HepG2 (cell line): ENCODE data around the gene SPATA33. TPM values are rescaled to one million over a fixed set of nuclear protein-coding genes. Genes with fewer than 3 reads are reported as not detected.

Experiments used
- ATF7-NPFF ChIP-seq: sonication (generic); formaldehyde crosslinking; IDR thresholded peaks from 2 replicates; pipeline ENCODE4 v1.8.1; 2023; ENCODE audit warnings: mild to moderate bottlenecking, low read depth, missing genetic modification reagents, moderate library complexity
- CENPT ChIP-seq: sonication (generic); formaldehyde crosslinking; IDR thresholded peaks from 2 replicates; pipeline ENCODE4 v1.8.0; 2022; ENCODE audit warnings: low read depth, mild to moderate bottlenecking, moderate library complexity, missing genetic modification reagents
- EED ChIP-seq: sonication (generic); formaldehyde crosslinking; IDR thresholded peaks from 2 replicates; pipeline ENCODE4 v1.5.0; 2020; ENCODE audit warnings: mild to moderate bottlenecking, missing genetic modification reagents
- ESRRA ChIP-seq: sonication (generic); formaldehyde crosslinking; IDR thresholded peaks from 2 replicates; pipeline ENCODE4 v1.5.1; 2020; ENCODE audit warnings: mild to moderate bottlenecking, low read depth, missing genetic modification reagents
- RELA ChIP-seq: sonication (generic); formaldehyde crosslinking; IDR thresholded peaks from 2 replicates; pipeline ENCODE4 v1.4.0; 2020; ENCODE audit warnings: missing genetic modification reagents
- SETDB1 ChIP-seq: sonication (generic); formaldehyde crosslinking; IDR thresholded peaks from 2 replicates; pipeline ENCODE4 v1.5.1; 2020; ENCODE audit warnings: missing genetic modification reagents, mild to moderate bottlenecking, borderline replicate concordance
- SIN3B ChIP-seq: fragments of 150-350 bp; IDR thresholded peaks from 2 replicates; pipeline ENCODE4 v1.6.1; 2014; ENCODE audit warnings: low read length
- SRSF4 ChIP-seq: fragments of 200-400 bp; formaldehyde crosslinking; IDR thresholded peaks from one replicate; pipeline ENCODE4 v1.6.1; 2018; ENCODE audit warnings: mild to moderate bottlenecking, low read depth, low read length, moderate library complexity; ENCODE audit not compliant: poor library complexity, severe bottlenecking
- TSC22D2 ChIP-seq: sonication (generic); formaldehyde crosslinking; IDR thresholded peaks from 2 replicates; pipeline ENCODE4 v1.5.1; 2020; ENCODE audit warnings: missing genetic modification reagents, mild to moderate bottlenecking, borderline replicate concordance
- ZBTB10 ChIP-seq: sonication (generic); formaldehyde crosslinking; IDR thresholded peaks from 2 replicates; pipeline ENCODE4 v1.4.0; 2020; ENCODE audit warnings: missing genetic modification reagents, borderline replicate concordance
- ZNF282 ChIP-seq: fragments of 450-650 bp; IDR thresholded peaks from 2 replicates; pipeline ENCODE4 v1.6.1; 2018; ENCODE audit not compliant: partially characterized antibody
- ZNF33A ChIP-seq: sonication (generic); formaldehyde crosslinking; IDR thresholded peaks from 2 replicates; pipeline ENCODE4 v1.5.1; 2020; ENCODE audit warnings: missing genetic modification reagents, mild to moderate bottlenecking, moderate library complexity, borderline replicate concordance
- ZNF354B ChIP-seq: sonication (generic); formaldehyde crosslinking; IDR thresholded peaks from 2 replicates; pipeline ENCODE4 v1.8.0; 2022; ENCODE audit warnings: mild to moderate bottlenecking, missing genetic modification reagents
- ZNF382 ChIP-seq: sonication (generic); formaldehyde crosslinking; IDR thresholded peaks from 2 replicates; pipeline ENCODE4 v1.5.0; 2020; ENCODE audit warnings: missing genetic modification reagents, mild to moderate bottlenecking, borderline replicate concordance
- ZNF414 ChIP-seq: sonication (generic); formaldehyde crosslinking; IDR thresholded peaks from 2 replicates; pipeline ENCODE4 v1.5.0; 2020; ENCODE audit warnings: missing genetic modification reagents
- ZNF549 ChIP-seq: sonication (generic); formaldehyde crosslinking; IDR thresholded peaks from 2 replicates; pipeline ENCODE4 v1.5.0; 2020; ENCODE audit warnings: missing genetic modification reagents
- ZNF660 ChIP-seq: sonication (generic); formaldehyde crosslinking; IDR thresholded peaks from 2 replicates; pipeline ENCODE4 v1.5.1; 2020; ENCODE audit warnings: mild to moderate bottlenecking, low read depth, missing genetic modification reagents, borderline replicate concordance
- ZNF672 ChIP-seq: sonication (generic); formaldehyde crosslinking; IDR thresholded peaks from 2 replicates; pipeline ENCODE4 v1.8.1; 2022; ENCODE audit warnings: missing genetic modification reagents
- polyA plus RNA-seq, 8 experiments: library from polyadenylated mRNA; depleted of rRNA in 3 of 8; stranded (reverse) in 7 of 8; unstranded in 1 of 8; fragments of >200 nt; fragmentation: Illumina TruSeq in 4 of 8; extraction: Trizol in 4 of 8; gene quantifications; 2 replicates each; pipeline versions ENCODE4 v1.2.1 to v1.2.3, GENCODE V29; 2011 to 2016; ENCODE audit warnings: low read depth in 4 of 8, missing spikeins in 1 of 8, mixed read lengths in 1 of 8; ENCODE audit not compliant: insufficient read depth in 1 of 8
- total RNA-seq, 5 experiments: library from RNA; depleted of rRNA; stranded (reverse); fragments of >200 nt; fragmentation: Illumina TruSeq; extraction: Trizol; gene quantifications; 2 replicates each; pipeline ENCODE4 v1.2.3, GENCODE V29; 2016; ENCODE audit warnings: low read depth in 1 of 5
- TF ChIP-seq, protein P1 (sequence below): sonication (generic); formaldehyde crosslinking; IDR thresholded peaks from 2 replicates; pipeline ENCODE4 v1.5.0; 2020; ENCODE audit warnings: mild to moderate bottlenecking, missing genetic modification reagents
- TF ChIP-seq, protein P2 (sequence below): sonication (generic); formaldehyde crosslinking; IDR thresholded peaks from 2 replicates; pipeline ENCODE4 v1.5.1; 2020; ENCODE audit warnings: missing genetic modification reagents, mild to moderate bottlenecking, borderline replicate concordance
- TF ChIP-seq, protein P3 (sequence below): sonication (generic); formaldehyde crosslinking; IDR thresholded peaks from 2 replicates; pipeline ENCODE4 v1.9.0; 2022; ENCODE audit warnings: low read depth, missing genetic modification reagents

Gene SPATA33
- total and polyA plus RNA-seq, 2 of the 13 experiments (the other 11 are each of a cell fraction or from before 2014, with no cell fraction given): 5.7 to 11.0 TPM

DNA sequence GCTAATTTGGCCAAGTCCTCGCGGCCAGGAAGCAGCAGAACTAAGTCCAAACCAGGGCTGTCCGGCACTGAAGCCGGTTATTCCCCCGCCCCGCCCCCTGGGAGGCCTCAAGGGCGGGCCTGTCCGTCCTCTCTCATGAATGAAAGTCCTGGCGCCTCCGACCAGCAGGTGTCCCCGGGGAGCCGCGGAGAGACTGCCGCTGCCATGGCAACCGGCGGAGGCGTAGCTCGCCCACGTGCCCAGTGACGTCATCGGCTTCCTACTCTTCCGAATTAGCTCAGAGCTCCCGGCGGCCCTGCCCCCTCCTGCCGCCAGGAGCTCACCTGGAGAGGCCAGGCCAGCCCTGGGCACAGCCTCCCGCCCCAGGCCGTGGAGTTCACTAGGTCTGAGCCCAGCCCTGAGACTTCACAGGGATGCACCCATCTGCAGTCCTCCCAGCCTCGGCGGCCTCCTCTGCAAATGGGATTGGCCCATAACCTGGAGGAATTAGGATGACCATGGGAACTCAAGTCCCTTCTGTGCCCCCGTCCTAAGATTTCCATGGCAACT, 42.5 kb downstream of the SPATA33 start (continued):
- TF ChIP-seq, protein P1, sequence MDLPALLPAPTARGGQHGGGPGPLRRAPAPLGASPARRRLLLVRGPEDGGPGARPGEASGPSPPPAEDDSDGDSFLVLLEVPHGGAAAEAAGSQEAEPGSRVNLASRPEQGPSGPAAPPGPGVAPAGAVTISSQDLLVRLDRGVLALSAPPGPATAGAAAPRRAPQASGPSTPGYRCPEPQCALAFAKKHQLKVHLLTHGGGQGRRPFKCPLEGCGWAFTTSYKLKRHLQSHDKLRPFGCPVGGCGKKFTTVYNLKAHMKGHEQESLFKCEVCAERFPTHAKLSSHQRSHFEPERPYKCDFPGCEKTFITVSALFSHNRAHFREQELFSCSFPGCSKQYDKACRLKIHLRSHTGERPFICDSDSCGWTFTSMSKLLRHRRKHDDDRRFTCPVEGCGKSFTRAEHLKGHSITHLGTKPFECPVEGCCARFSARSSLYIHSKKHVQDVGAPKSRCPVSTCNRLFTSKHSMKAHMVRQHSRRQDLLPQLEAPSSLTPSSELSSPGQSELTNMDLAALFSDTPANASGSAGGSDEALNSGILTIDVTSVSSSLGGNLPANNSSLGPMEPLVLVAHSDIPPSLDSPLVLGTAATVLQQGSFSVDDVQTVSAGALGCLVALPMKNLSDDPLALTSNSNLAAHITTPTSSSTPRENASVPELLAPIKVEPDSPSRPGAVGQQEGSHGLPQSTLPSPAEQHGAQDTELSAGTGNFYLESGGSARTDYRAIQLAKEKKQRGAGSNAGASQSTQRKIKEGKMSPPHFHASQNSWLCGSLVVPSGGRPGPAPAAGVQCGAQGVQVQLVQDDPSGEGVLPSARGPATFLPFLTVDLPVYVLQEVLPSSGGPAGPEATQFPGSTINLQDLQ (CRISPR knock-in tag): no peak
- TF ChIP-seq ZNF382 (CRISPR knock-in tag) (no peak), ESRRA (CRISPR knock-in tag) (peak; percentile 74; the same call in 1 of the 2 replicates), ZBTB10 (CRISPR knock-in tag) (no peak), TSC22D2 (CRISPR knock-in tag) (peak; percentile 92; the same call in 1 of the 2 replicates), SETDB1 (CRISPR knock-in tag) (no peak), SIN3B (peak; percentile 57; the same call in 1 of the 2 replicates), ZNF549 (CRISPR knock-in tag) (no peak), CENPT (no peak), ZNF414 (CRISPR knock-in tag) (peak; percentile 23; the same call in 1 of the 2 replicates), ATF7-NPFF (peak; percentile 75), EED (no peak; the same call in 1 of the 2 replicates), ZNF672 (no peak), ZNF354B (CRISPR knock-in tag) (no peak), ZNF282 (no peak), ZNF660 (CRISPR knock-in tag) (no peak), SRSF4 (no peak), RELA (peak; percentile 37; the same call in 1 of the 2 replicates), ZNF33A (CRISPR knock-in tag) (no peak; the same call in 1 of the 2 replicates)
- TF ChIP-seq, protein P2, sequence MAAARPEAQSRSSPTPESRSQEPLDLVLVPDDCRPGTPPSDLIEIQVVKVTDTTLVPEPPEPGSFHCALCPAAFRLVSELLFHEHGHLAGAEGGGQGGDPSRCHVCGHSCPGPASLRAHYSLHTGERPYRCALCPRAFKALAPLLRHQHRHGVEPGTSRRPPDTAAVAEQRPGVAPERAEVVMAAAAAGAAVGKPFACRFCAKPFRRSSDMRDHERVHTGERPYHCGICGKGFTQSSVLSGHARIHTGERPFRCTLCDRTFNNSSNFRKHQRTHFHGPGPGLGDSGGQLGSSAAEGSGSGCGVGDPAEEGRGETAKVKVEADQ (CRISPR knock-in tag): no peak
- TF ChIP-seq, protein P3, sequence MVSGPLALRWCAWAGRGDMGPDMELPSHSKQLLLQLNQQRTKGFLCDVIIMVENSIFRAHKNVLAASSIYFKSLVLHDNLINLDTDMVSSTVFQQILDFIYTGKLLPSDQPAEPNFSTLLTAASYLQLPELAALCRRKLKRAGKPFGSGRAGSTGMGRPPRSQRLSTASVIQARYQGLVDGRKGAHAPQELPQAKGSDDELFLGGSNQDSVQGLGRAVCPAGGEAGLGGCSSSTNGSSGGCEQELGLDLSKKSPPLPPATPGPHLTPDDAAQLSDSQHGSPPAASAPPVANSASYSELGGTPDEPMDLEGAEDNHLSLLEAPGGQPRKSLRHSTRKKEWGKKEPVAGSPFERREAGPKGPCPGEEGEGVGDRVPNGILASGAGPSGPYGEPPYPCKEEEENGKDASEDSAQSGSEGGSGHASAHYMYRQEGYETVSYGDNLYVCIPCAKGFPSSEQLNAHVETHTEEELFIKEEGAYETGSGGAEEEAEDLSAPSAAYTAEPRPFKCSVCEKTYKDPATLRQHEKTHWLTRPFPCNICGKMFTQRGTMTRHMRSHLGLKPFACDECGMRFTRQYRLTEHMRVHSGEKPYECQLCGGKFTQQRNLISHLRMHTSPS: no peak
